GM18499 (cell line): ENCODE measurements around the gene SMAD5.

ENCODE experiments used
- ATAC-seq: cut with Tn5 transposase; IDR thresholded peaks from one replicate; pipeline ENCODE4 v1.9.1; 2021; ENCODE audit warnings: moderate number of reproducible peaks; ENCODE audit not compliant: insufficient read depth, unreplicated experiment

The SMAD5 gene

DNA sequence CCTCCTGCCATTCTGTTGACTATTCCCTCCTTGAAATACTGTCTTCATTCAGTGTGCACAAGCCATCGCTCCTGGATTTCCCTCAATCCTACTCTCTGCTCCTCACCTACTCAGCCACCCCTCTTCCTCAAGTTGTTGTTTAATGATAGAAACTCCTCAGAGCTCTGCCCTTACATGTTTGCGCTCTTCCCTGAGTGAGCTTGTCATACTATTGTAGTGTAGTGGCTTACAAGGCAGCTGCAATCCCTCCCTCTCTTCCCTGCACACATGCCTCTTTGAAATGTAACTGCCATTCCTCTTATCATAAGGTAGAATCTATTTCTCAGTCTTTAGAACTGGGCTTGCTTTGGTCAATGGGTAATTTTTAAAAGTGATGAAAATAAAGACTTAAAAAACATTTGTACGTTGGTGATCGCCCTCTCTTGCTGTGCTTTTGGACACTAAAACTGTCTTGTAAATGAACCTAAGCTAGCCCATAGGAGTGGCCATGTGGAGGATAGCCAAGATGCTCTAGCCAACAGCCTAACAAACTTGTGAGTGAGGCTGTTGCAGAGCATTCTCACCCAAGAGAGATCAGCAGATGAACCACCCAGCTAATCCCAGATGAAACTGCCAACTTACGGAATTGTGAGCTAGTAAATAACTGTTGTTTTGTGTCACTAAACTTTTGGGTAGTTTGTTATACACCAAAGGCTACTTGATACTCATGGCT is 18.1 kb upstream of the SMAD5 start:
- no peak for ATAC-seq

DNA sequence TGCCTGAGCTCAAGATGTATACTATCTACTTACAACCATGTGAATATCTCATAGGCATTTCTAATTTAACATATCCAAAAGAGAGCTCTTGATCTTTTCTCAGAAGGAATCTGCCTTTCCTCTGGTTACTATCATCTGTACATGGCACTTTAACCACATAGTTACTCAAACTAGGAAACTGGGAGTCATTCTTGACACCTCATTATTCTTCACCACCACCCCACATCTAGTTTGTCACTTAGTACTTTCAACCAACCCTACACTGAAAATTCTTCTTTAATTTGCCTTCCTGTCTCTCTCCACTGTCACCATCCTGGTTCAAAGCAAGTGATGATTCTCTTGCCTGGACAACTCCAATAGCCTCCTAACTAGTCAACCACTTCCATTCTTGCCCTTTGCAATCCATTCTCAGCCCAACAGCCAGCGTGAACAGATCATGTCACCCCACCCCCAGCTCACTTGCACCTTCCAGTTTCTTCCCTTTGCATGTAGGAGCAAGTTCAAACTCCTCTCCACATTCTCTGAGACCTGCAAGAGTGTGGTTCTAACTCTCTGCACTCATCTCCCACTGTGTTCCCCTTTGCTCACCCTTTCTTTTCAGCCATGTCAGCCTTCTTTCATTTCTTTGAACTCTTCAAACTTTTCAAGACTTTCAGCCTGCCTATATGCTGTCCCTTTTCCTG is 17.3 kb upstream of the SMAD5 start:
- ATAC-seq: no peak

DNA sequence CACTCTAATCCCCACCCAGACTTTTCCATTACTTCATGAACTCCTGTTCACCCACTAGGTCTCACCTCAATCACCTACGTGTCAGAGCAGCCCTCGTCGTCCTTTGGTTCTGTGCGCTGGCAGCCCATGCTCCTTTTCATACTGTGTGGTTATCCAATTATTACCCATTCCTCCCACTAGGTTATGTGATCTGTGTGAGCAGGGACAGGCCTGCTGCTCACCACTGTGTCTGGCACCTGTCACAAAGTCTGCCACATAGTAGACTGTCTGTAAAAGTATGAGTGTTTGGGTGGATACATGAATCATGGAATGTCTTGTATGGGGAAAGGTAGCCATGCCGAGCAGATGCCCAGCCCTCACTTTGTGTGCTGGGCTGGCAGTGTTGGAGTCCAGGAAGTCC is 12.1 kb upstream of the SMAD5 start:
- no peak for ATAC-seq

DNA sequence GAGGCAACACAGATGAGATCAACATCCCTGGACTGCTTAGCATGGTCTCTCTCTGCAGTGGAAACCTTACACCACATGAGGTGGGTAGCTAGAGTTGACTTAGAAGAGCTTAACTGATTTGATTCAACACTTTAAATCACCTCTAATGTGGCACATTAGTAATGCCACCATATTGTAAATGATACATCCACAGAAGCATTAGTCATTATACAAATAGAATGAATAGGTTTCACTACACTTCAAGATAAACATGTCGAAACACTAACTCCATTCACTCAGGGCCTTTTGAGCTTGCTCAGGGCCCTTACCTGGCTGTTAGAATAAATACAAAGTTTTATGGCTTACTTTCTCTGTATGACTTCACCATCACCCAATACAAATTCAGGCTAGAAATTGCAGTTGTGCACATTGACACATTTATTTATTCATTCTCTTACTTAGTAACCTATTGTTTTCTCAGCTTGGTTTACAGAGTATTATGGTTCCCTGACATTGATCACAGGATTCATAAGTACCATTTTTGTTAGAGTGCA is 9.3 kb upstream of the SMAD5 start:
- no peak for ATAC-seq

DNA sequence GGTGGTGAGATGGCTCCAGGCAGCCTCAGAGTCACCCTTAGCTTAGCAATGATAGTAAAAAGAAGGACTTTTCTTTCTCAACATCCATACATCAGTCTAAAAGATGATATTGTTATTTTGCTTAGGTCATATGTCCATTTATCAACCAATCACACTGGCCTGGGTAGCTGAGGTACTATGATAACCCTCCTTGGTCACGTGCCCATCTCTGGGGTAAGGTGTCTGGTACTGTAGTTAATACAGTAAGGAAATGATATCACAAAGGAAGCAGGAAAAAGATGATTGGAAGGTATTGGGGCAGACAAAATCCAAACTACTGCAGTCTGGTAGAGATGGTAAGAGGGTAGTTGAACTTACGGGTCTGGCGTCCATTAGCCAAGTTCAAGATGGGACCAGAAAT is 5.1 kb upstream of the SMAD5 start:
- ATAC-seq: no peak

DNA sequence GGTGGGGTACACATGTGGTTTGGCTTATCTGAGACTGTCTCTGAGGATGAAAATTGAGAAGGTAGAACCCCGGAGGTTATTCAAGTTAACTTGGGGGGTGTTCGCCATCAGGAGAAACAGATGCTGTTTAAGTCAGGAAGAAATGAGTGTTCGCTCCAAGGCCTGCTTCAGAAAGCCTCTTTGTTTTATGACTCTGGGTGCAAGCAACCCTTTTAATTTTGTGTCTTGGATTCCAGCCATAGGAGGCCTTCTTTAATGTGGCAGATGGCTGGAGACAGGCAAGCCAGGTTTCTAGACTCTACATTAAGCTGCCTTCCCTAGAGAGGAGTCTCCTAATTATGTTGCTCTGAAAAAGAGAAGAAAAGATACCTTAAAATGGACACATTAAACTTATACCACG is 4.2 kb upstream of the SMAD5 start:
- no peak for ATAC-seq

DNA sequence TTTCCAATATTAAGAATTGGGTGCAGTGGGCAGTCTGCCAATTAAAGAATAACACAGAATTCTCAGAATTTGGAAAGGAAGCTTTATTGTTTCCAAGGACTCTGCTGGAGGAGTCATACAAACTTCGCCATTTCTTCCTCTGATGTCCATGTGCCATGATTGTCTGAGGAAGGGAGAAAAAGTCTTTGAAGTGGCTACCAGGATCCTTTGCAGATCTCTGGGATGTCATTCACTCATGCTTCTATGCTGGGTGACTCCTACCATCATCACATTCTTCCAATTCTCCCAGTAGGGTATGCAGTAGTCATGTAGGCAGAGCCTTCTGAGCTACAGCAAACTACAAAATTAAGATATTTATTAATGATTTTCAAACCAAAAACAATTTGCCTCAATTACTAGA is 3.2 kb upstream of the SMAD5 start:
- no peak for ATAC-seq

DNA sequence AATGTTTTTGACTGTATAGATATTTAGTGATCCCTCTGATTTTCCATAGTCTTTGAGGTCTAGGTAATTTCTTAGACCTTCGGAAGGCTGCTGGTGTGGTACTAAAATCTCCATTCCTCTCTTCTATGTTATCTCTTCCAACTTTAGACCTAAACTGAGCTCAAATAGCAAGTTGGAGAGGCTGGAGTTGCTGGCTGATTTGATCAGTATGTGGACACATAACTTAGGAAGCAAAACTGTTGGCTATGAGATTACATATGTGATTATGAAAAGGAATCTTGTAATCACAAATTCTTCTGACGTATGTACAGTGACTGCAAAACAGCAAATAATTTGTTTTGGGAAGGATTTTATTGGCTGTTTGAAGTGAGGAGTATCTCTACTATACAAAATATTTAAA is 2.1 kb upstream of the SMAD5 start:
- ATAC-seq: no peak

DNA sequence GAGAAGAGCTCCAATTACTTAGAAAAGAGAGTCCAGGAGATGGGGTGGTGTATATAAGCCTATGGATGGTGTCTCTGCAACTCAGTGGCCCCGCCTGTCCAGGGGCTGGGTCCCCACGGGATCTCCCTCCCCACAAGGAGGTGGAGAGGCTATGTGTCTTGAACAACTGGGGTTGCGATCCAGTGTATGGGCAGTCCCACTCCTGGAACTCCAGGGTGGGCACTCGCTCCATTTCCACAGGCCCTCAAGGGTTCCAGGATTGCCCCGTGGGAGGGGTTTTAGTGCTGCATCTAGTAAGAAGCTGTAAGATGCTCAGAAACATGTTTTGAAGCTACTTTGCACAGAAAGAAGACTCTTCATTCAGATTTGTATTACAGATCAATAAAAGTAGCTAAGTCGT is 558 bp upstream of the SMAD5 start:
- ATAC-seq: peak; percentile 8

DNA sequence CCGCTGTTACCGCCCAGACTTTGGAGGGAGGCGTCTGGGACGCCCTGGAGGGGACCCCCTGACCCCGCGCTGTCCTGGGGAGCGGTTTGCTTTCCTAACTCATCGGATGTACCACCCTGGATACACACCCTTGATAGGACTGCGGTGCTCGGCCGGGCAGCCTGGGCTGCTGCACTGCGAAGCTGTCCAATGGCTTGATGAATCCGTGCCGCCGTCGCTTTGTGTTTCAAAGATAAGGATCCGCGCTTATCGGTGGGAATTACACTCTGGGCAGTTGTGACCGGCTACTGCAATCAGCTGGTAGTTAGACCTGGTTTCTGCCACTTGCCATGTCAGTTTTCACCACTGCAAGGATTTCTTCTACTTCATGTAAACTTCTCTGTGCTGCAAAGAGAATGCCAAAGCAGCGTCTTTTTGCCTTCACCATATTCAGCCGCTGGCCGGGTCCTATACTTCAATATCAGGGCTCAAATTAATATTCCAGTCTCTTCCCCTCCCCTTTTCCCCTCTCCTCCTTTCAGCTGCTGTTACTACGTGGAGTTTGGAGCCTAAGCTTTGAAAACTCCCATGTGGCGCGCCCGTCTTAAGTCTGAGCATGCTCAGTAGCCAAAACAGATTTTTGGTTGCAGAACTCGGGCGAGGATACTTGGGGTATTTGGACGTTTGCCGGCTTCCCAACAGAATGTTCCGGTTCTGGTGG is 727 bp downstream of the SMAD5 start:
- ATAC-seq: peak; percentile 14

DNA sequence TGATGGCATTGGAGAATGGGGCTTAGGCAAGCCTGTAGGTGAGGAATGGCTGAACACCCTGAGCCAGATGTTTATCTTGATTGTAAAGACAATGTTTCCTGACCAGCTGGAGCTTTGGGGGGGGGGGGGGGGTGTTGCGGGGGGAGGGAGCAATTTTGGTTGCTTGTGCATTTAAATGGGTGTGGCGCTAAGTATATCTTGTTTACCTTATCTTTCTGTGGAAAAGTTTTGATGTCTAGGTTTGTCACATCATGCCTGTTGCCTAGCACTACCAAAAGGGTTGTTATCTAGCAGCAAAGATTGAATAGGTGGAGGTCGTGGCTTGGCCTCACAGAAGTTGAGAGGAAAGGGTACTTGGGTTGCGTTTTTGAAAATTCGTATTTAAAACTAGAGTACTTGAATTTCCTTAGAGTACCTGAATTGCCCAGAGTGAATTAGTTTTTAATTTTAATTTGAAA is 1.3 kb downstream of the SMAD5 start:
- ATAC-seq: no peak

DNA sequence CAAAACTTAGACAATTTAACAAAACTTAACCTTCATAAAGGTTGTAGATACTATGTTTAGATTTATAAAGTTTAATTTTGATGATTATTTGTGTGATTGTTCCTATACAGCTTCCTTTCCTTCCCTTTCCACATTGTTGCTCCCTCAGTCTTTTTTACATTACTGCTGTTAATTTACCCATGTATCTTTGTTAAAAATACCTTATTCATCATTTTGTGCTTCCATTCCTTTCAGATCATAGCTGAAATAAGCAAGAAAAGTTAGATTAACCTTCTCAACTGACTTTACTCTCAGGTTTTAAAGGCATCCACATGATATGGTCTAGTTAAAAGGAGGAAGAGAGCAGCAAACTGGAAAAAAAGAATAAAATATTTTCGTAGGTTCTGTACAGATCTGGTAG is 2.0 kb downstream of the SMAD5 start:
- ATAC-seq: no peak

DNA sequence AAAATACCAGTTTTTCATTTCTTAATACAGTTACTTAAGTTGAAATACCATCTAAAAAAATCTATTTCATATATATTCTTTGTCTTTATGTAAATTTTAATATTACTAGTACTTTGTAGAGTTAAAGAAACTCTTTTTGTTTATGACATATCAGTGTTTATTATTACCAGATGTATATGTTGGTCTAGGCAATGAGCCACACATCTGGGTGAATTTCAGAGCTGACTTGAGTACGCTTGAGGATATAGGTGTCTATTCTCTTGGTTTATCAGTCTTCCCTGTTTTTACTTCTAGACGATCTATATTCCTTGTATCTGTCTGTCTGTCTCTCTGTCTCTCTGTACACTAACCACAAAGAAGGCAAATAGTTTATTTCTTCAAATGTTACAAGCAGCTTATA is 2.9 kb downstream of the SMAD5 start:
- ATAC-seq: no peak

DNA sequence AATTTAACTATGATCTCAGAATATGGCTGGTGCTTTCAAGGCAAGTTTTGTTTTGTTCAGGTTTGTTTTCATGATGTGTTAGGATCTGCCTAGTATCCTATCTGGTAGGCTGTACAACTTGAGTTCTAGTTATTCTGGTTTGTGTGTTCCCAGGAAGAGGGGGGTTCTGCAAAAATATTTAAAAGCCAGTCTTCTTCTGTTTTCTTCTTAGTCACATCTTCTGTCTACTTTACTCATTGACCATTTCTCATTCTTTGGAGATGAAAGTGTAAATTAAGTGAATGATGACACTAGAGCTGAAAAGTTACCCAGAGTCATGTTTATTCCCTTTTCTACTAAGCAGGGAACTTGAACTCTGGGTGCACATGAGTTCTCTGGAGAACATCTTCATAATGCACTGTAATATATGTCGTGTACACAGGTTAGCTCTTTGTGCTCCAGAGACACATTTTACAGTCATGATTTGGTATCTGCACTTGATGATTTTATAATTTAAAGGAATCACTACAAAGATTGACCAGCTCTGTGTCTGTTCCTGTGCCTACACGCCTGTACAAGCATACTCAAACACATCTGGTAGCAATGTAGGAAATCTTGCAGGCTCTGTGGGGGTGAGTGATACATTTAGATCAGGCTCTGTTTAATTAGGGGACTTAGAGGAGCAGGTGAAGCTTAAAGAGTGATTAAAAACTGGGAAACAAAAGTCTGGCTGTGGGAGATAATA is 5.0 kb downstream of the SMAD5 start:
- ATAC-seq: no peak

DNA sequence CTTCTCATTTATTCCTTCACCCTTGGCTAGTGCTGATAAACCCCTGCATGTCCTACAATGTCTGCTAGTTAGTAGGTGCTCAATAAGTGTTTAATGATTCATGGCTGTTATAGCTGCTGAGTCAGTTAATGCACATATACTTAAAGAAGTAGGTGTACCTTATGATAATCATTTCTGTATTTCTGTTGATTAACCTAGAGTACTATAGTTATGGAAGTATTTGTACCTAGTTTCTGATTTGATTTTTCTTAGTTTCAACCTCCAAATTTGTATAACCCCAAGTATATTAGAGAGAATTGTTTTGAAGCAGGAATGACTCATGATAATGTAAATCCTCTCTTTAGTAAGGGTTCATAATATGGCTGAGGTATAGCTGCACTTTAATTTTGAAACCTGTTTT is 8.9 kb downstream of the SMAD5 start:
- ATAC-seq: peak; percentile 90

DNA sequence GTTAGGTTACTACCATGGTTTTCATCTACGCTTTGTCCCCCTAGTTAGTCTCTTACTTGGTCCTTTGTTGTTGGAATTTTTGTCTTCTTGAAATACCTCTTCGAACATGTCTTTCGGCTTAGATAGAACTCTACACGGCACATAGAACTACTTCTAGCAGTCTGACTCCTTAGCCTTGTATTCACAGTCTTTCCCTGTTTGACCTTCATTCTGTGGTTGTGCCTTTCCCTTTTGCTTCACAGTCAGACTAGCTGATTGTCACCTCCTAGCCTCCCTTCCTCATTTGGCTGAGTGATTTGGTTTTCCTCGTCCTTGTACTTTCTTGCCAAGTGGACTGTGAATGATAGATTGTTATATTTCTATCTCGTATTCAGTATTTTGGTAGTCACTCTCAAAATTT is 10.7 kb downstream of the SMAD5 start:
- ATAC-seq: no peak

DNA sequence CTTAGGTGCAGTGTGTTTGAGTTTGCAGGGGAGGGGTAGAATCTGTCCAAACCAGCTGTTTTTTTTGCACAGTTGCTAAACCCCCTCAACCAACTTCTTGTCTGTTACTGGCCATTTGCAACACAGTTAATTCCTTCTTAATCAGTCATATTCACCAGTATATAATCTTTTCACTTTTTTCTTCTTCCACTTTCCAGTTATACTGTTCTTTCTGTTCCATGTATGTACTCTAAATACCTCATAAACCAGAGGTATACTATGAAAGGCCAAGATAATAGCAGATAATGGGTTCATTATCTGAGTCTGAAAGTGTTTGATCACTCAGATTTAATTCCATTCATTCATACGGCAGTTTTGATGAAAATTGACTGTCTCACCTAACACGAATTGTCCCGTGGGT is 11.1 kb downstream of the SMAD5 start:
- no peak for ATAC-seq

DNA sequence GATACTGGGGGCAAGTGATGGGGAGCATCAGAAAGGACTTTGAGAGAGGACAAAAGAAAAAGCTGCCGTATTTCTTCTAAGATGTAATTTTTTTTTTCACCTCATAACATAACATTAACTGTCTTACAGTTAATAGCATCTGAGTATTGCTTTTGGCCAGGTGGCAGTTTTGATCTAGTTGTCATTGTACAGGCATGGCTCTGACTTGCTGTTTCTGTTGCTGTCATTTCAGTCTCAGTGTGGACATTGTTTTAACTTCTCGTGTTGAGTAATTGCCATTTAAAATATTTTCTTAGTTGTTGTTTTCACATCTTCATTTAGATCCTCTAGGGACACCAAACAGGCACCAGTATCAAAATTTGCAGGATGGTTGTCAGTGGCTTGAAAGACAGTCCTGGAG is 12.4 kb downstream of the SMAD5 start:
- ATAC-seq: peak; percentile 35

DNA sequence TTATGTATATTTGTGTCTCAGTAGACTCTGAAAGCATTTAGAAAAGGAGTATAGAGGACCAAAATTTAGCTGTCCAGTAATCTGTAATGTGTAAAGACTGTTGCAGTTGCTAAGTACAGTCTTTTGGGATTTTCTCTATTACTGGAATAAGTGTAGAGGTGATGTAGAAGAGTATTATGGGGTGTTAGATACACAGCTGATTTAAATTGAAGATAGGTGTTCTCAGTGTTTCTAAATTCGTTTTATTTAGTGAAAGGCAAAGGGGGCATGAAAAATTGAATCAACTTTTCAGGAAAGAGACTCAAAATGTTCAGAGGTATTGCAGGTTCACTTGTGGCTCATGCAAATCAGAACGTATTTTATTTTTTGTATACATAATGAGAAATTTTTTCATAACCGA is 13.6 kb downstream of the SMAD5 start:
- no peak for ATAC-seq

DNA sequence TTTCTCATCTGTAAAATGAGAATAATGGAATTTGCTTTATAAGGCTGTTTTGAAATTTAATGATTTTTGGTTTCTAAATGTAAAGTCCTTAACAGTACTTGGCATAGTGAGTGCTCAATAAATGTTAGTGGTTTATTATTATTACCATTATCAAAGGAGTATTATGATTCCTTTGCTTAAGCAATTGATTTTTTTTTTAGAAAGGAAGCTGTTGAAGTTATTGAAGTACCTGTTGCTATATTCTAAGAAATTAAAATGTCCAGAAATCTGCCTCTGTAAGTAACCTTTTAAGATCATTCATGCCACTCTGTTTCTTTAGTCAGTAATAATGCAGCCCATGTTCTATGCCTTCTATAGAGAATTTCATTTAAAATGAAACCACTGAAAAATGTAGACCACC is 15.0 kb downstream of the SMAD5 start:
- no peak for ATAC-seq

DNA sequence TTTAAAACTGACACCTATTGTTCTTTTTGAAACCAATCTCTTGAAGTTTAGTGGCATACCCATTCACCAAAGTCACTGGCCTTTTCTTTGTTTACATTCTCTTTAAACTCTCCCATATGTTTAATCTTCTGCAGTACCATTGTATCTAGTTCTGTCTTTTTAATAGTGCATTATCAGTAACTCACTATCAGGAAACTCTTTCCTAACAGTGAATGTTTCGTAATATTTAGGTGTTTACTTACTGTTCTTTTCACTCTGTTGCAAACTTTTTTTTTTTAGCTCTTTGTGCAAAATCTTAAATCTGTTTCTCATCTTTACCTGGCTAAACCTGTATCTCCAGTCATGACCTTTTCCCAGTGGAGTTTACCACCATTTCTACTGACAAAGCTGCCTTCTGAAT is 17.2 kb downstream of the SMAD5 start:
- ATAC-seq: no peak
